ENCODE measurements around the gene AGTPBP1.

The AGTPBP1 gene

DNA sequence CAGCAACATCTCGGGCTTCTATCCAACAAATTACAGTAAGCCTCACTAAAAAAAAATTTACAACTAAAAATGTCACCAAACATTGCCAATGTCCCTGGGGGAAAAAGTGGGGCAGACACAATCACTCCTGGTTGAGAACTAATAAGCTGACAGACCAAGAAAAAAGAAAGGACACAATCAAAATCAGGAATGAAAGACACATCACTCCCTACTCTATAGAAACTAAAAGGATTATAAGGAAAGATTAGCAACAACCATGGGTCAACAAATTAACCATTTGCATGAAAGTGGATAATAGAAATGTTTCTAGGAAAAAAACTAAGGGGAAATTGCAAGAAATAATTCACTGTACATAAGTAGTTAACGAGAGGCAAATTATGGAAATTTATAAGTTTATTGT, 53.4 kb downstream of the AGTPBP1 start:
- Histone ChIP-seq H3K4me1 (ENCODE audit: insufficient read depth, low read length) (no peaks in the 10 kb centered on the region), H3K79me2 (ENCODE audit: insufficient read depth, low read length) (no peaks in the 10 kb centered on the region), H3K9ac (ENCODE audit: low read depth, low read length) (no peak overlapping the region), H3K27me3 (ENCODE audit: insufficient read depth, low read length, poor library complexity) (no peaks in the 10 kb centered on the region), H3K27ac (ENCODE audit: low read length) (no peak overlapping the region), H3K4me2 (ENCODE audit: insufficient read depth, low read length) (no peak overlapping the region), H4K20me1 (ENCODE audit: insufficient read depth, low read length) (no peaks in the 10 kb centered on the region), H2AFZ (ENCODE audit: low read depth, low read length) (no peak overlapping the region), H3K9me3 (ENCODE audit: insufficient read depth, low read length, severe bottlenecking) (no peaks in the 10 kb centered on the region), H3K36me3 (ENCODE audit: insufficient read depth, low read length) (peaks cover 7% of the 10 kb centered on the region; the same call in 1 of the 2 replicates), H3K4me3 (ENCODE audit: low read depth in 1 of 2, low read length in 2 of 2) (no peak overlapping the region)
- TF ChIP-seq, protein P1, sequence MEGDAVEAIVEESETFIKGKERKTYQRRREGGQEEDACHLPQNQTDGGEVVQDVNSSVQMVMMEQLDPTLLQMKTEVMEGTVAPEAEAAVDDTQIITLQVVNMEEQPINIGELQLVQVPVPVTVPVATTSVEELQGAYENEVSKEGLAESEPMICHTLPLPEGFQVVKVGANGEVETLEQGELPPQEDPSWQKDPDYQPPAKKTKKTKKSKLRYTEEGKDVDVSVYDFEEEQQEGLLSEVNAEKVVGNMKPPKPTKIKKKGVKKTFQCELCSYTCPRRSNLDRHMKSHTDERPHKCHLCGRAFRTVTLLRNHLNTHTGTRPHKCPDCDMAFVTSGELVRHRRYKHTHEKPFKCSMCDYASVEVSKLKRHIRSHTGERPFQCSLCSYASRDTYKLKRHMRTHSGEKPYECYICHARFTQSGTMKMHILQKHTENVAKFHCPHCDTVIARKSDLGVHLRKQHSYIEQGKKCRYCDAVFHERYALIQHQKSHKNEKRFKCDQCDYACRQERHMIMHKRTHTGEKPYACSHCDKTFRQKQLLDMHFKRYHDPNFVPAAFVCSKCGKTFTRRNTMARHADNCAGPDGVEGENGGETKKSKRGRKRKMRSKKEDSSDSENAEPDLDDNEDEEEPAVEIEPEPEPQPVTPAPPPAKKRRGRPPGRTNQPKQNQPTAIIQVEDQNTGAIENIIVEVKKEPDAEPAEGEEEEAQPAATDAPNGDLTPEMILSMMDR (IDR thresholded peaks at IDR 0.05; ENCODE audit: borderline replicate concordance, extremely low read depth, low read length, poor library complexity, severe bottlenecking), result no peak
- no peak for TF ChIP-seq EZH2 (IDR thresholded peaks at IDR 0.05; ENCODE audit: borderline replicate concordance, low read depth, low read length, severe bottlenecking)
- DNase-seq, result no peak
- ATAC-seq (ENCODE audit: insufficient read depth, low read depth), result no peak

DNA sequence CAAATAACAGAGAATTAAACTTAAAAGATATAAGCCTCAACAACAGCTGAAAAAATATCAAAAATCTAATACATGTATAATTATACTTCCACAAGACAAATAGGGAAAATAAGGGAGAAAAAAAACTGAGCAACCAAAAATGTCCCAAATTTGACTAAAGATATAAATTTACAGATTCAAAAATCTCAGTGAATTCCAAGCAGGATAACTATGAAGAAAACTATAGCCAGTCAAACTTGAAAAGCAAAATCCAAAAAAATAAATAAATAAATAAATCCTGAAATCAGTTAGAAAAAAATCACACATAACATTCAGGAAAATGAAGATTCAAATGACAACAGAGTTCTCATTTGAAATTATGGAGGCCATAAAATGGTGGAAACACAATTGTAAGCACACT, 56.7 kb downstream of the AGTPBP1 start:
- Histone ChIP-seq H3K27ac (ENCODE audit: low read length) (no peak overlapping the region), H3K4me2 (ENCODE audit: insufficient read depth, low read length) (no peak overlapping the region), H3K4me1 (ENCODE audit: insufficient read depth, low read length) (no peaks in the 10 kb centered on the region), H2AFZ (ENCODE audit: low read depth, low read length) (no peak overlapping the region), H3K9ac (ENCODE audit: low read depth, low read length) (no peak overlapping the region), H3K79me2 (ENCODE audit: insufficient read depth, low read length) (0 out of 2 replicates have a peak, but pooled peaks cover 2% of the 10 kb centered on the region), H4K20me1 (ENCODE audit: insufficient read depth, low read length) (no peaks in the 10 kb centered on the region), H3K9me3 (ENCODE audit: insufficient read depth, low read length, severe bottlenecking) (no peaks in the 10 kb centered on the region), H3K36me3 (ENCODE audit: insufficient read depth, low read length) (no peaks in the 10 kb centered on the region; the same call in 1 of the 2 replicates), H3K27me3 (ENCODE audit: insufficient read depth, low read length, poor library complexity) (no peaks in the 10 kb centered on the region), H3K4me3 (ENCODE audit: low read depth in 1 of 2, low read length in 2 of 2) (no peak overlapping the region)
- DNase-seq (no peak), ATAC-seq (ENCODE audit: insufficient read depth, low read depth) (no peak)
- no peak for TF ChIP-seq EZH2 (IDR thresholded peaks at IDR 0.05; ENCODE audit: borderline replicate concordance, low read depth, low read length, severe bottlenecking)
- TF ChIP-seq, protein P1 (IDR thresholded peaks at IDR 0.05; ENCODE audit: borderline replicate concordance, extremely low read depth, low read length, poor library complexity, severe bottlenecking), result no peak

DNA sequence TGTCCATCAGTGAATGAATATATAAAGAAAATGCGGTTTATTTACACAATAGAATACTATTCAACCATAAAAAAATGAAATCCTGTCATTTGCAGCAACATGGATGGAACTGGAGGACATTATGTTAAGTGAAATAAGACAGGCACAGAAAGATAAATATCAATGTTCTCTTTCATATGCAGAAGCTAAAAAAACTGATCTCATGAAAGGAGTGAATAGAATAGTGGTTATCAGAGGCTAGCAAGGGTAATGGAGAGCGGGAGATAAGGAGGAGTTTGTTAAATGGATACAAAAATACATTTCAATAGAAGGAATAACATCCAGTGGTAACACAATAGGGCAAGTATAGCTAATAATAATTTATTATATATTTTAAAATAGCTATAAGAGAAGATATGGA, 65.0 kb downstream of the AGTPBP1 start:
- DNase-seq (no peak), ATAC-seq (ENCODE audit: insufficient read depth, low read depth) (no peak)
- no peak for TF ChIP-seq EZH2 (IDR thresholded peaks at IDR 0.05; ENCODE audit: borderline replicate concordance, low read depth, low read length, severe bottlenecking)
- TF ChIP-seq, protein P1 (IDR thresholded peaks at IDR 0.05; ENCODE audit: borderline replicate concordance, extremely low read depth, low read length, poor library complexity, severe bottlenecking), result no peak
- H3K4me1 ChIP-seq (ENCODE audit: insufficient read depth, low read length), result no peaks in the 10 kb centered on the region
- H3K4me2 ChIP-seq (ENCODE audit: insufficient read depth, low read length), result no peak overlapping the region
- H3K36me3 ChIP-seq (ENCODE audit: insufficient read depth, low read length), result peaks cover 6% of the 10 kb centered on the region
- H3K27ac ChIP-seq (ENCODE audit: low read length), result no peak overlapping the region
- no peaks in the 10 kb centered on the region for H3K9me3 ChIP-seq (ENCODE audit: insufficient read depth, low read length, severe bottlenecking)
- no peaks in the 10 kb centered on the region for H3K27me3 ChIP-seq (ENCODE audit: insufficient read depth, low read length, poor library complexity)
- no peak overlapping the region for H2AFZ ChIP-seq (ENCODE audit: low read depth, low read length)
- no peak overlapping the region for H3K9ac ChIP-seq (ENCODE audit: low read depth, low read length)
- no peaks in the 10 kb centered on the region for H4K20me1 ChIP-seq (ENCODE audit: insufficient read depth, low read length)
- H3K79me2 ChIP-seq (ENCODE audit: insufficient read depth, low read length), result 0 out of 2 replicates have a peak, but pooled peaks cover 2% of the 10 kb centered on the region
- H3K4me3 ChIP-seq (ENCODE audit: low read depth in 1 of 2, low read length in 2 of 2), result no peak overlapping the region

DNA sequence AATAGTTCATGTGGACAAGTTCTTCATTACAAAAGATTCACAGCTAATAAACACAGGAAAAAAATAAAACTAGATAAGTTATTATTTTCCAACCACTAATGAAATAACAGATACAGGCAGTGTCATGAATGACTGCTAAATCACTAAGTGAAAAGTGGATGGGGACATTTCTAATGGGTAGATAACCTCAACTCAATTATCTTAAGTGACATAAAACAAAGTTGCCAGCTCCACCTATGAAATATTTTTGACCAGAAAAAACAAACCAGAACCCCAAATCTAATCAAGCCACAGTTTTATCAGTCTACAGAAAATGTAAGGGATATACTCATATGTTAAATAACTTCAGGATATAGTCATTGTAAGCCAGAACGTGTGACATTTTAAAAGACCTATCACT, 74.4 kb downstream of the AGTPBP1 start:
- Histone ChIP-seq H3K36me3 (ENCODE audit: insufficient read depth, low read length) (peaks cover 24% of the 10 kb centered on the region), H3K27me3 (ENCODE audit: insufficient read depth, low read length, poor library complexity) (no peaks in the 10 kb centered on the region), H3K9me3 (ENCODE audit: insufficient read depth, low read length, severe bottlenecking) (no peaks in the 10 kb centered on the region), H3K79me2 (ENCODE audit: insufficient read depth, low read length) (no peaks in the 10 kb centered on the region), H2AFZ (ENCODE audit: low read depth, low read length) (no peak overlapping the region), H3K4me3 (ENCODE audit: low read depth in 1 of 2, low read length in 2 of 2) (no peak overlapping the region), H4K20me1 (ENCODE audit: insufficient read depth, low read length) (no peaks in the 10 kb centered on the region), H3K9ac (ENCODE audit: low read depth, low read length) (no peak overlapping the region), H3K4me2 (ENCODE audit: insufficient read depth, low read length) (no peak overlapping the region), H3K27ac (ENCODE audit: low read length) (no peak overlapping the region), H3K4me1 (ENCODE audit: insufficient read depth, low read length) (no peaks in the 10 kb centered on the region)
- no peak for TF ChIP-seq EZH2 (IDR thresholded peaks at IDR 0.05; ENCODE audit: borderline replicate concordance, low read depth, low read length, severe bottlenecking)
- TF ChIP-seq, protein P1 (IDR thresholded peaks at IDR 0.05; ENCODE audit: borderline replicate concordance, extremely low read depth, low read length, poor library complexity, severe bottlenecking), result no peak
- ATAC-seq (ENCODE audit: insufficient read depth, low read depth) (no peak), DNase-seq (no peak)

All from DND-41 (cell line).